ENCODE results near the gene STARD3NL. TPM values are rescaled to one million over a fixed set of nuclear protein-coding genes. Genes with fewer than 3 reads are reported as not detected.

Gene STARD3NL
- total and polyA plus RNA-seq, 10 of the 15 experiments (the other 5 are each of a cell fraction or from before 2014, with no cell fraction given), result 66.1 to 133 (median 85.7) TPM

DNA sequence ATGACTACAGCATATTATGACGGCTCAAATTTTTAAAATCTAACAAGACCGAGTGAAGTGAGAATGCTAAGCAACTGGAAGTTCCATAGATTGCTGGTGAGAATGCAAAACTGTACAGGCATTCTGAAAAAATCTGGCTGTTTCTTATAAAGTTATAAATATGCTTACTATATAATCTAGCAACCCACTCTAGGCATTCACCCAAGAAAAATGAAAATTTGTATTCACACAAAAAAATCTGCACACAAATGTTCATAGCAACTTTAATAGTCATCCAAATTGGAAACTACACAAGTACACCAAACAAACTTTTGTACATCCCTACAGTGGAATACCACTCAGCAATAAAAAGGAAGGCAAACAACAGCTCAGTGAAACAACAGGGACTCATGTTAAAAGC is 39.9 kb upstream of the STARD3NL start:
- no peak for FAIRE-seq
- POLR2A ChIA-PET, result no interaction called here

More for the DNA sequence above, 39.9 kb upstream of the STARD3NL start:
- H3K79me2 ChIP-seq (ENCODE audit: control insufficient read depth, insufficient read depth, low read length), result no peaks in the 10 kb centered on the region
- H2AFZ ChIP-seq (ENCODE audit: control insufficient read depth, low read depth, low read length), result no peak overlapping the region
- H3K36me3 ChIP-seq (ENCODE audit: control insufficient read depth in 2 of 2, insufficient read depth in 2 of 2, low read length in 1 of 2), result no peaks in the 10 kb centered on the region
- intact Hi-C loops (cut with micrococcal nuclease; ENCODE audit: unreplicated experiment) (no loop called here), in situ Hi-C loops (cut with MboI) (no loop called here)
- ChIA-PET SMC1A (ENCODE audit: uncharacterized antibody, unreplicated experiment) (no interaction called here), CTCF (no interaction called here), RAD21 (ENCODE audit: unreplicated experiment) (no interaction called here)
- no peak overlapping the region for H3K27ac ChIP-seq (ENCODE audit: control insufficient read depth, insufficient read depth)
- no peaks in the 10 kb centered on the region for H4K20me1 ChIP-seq (ENCODE audit: control insufficient read depth, insufficient read depth)
- TF ChIP-seq NR2C2 (IDR thresholded peaks at IDR 0.05; ENCODE audit: borderline replicate concordance, control insufficient read depth, insufficient read length, low read depth), result no peak
- TF ChIP-seq E2F8 (IDR thresholded peaks at IDR 0.05; ENCODE audit: low read depth, partially characterized antibody), result no peak
- no peak for TF ChIP-seq LARP7 (IDR thresholded peaks at IDR 0.05)
- no peak for TF ChIP-seq MTA2 (IDR thresholded peaks at IDR 0.05; ENCODE audit: low read depth)
- TF ChIP-seq MYB (IDR thresholded peaks at IDR 0.05; ENCODE audit: borderline replicate concordance, low read depth, low read length), result no peak
- TF ChIP-seq STAT3 (IDR thresholded peaks at IDR 0.05; ENCODE audit: low read depth, low read length), result no peak
- no peak for TF ChIP-seq SUZ12 (IDR thresholded peaks at IDR 0.05; ENCODE audit: unreplicated experiment)
- no peak for TF ChIP-seq RELA (IDR thresholded peaks at IDR 0.05; ENCODE audit: borderline replicate concordance, partially characterized antibody)
- no peak for TF ChIP-seq TARDBP (IDR thresholded peaks at IDR 0.05; ENCODE audit: borderline replicate concordance)
- TF ChIP-seq CBX5 (IDR thresholded peaks at IDR 0.05; ENCODE audit: low read depth), result no peak
- TF ChIP-seq ATF3 (IDR thresholded peaks at IDR 0.05; ENCODE audit: borderline replicate concordance, extremely low read depth, low read depth, low read length), result no peak
- TF ChIP-seq SREBF2 (IDR thresholded peaks at IDR 0.05; ENCODE audit: low read length), result no peak
- no peak overlapping the region for H3K4me2 ChIP-seq (ENCODE audit: control insufficient read depth, insufficient read depth)
- ATAC-seq (no peak), DNase-seq (ENCODE audit: low read depth, low spot score) (no peak)
- peaks cover 8% of the 10 kb centered on the region for H3K9me3 ChIP-seq (replicated peaks; ENCODE audit: control insufficient read depth, insufficient read depth, low read length)
- H3K4me1 ChIP-seq (ENCODE audit: control insufficient read depth, insufficient read depth, low read length), result peaks cover 7% of the 10 kb centered on the region
- 100% methylated on average over 2 of the region's 2 CpGs for WGBS (ENCODE audit: insufficient coverage, insufficient replicate concordance, low lambda C conversion rate, missing lambda C conversion rate)
- no TSS peak for BruUV-seq (replicated peaks)
- no peak overlapping the region for H3K9ac ChIP-seq (ENCODE audit: control insufficient read depth, insufficient read depth, low read length)
- H3K27me3 ChIP-seq (replicated peaks in 1 of 2; ENCODE audit: control insufficient read depth in 2 of 2, insufficient read depth in 2 of 2, low read length in 1 of 2), result no peaks in the 10 kb centered on the region
- no peak overlapping the region for H3K4me3 ChIP-seq
